ENCODE measurements around the gene SBNO2.
"Not testable (repeated sequence)": the region's sequence is repeated elsewhere in the genome, so short reads cannot be mapped to it uniquely, and the experiment has no call there.

The SBNO2 gene

DNA sequence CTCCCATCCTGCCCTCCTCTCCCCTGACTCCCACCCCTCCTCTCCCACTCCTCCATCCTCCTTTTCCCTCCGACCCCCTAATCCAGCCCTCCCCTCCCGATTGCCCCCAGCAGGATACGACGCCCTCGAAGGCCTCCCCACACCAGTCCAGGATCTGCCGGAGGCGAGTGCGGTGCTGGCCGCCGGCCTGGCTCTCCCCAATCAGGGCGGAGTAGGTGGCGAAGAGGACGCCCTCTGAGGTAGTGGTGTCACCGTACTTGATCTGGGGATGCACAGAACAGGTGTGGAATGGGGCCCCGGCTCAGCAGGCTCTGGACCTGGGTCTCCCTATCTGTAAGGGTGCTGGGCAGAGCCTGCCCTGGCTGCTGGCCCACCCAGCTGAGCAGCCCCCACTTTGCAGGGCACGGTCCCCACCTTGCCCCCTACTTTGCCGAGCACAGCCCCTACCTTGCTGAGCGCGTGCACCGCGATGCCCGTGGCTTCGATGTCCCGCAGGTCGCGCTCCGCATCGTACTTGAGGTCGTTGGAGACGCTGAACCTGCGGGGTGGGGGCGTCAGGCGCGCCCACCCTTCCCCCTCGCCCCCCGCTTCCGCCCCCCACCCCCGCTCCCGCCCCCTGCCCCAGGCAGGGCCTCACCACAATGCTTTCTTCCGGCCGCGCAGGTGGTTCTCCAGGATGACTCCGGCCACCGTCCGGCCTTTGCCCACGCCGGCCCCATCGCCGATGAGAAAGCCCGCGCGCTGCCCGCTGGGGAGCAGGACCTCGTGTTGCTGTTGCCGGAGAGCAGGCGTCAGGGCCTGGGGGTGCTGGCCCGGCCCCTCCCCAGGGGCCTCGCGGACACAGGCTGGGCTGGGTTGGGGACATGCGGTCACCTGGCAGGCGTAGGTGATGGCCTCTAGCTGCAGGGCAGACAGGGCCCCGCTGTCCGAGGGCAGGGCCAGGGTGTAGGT is 51.8 kb downstream of the SBNO2 start:
- in situ Hi-C loops (cut with HindIII; ENCODE audit: low sequenced_read_pairs), result no loop called here

DNA sequence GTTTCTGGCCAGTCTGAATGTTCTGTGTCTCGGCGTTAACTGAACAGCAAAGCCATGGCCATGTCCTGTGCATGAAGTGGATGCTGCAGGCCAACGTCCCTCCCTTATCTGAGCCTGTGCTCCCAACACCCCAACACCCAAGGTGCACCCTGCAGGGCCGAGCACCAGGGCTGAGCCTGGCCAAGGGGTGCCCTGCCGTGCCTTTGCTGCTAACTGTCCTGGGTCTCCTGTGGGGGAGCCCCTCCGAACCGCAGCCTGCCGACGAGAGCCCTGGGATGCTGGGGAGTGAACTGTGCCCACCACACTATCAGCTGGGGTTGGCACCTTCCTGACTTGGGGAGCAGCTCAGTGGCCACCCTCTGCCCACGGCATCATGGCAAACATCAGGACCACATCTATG is 52.7 kb downstream of the SBNO2 start:
- in situ Hi-C loops (cut with HindIII; ENCODE audit: low sequenced_read_pairs), result no loop called here

DNA sequence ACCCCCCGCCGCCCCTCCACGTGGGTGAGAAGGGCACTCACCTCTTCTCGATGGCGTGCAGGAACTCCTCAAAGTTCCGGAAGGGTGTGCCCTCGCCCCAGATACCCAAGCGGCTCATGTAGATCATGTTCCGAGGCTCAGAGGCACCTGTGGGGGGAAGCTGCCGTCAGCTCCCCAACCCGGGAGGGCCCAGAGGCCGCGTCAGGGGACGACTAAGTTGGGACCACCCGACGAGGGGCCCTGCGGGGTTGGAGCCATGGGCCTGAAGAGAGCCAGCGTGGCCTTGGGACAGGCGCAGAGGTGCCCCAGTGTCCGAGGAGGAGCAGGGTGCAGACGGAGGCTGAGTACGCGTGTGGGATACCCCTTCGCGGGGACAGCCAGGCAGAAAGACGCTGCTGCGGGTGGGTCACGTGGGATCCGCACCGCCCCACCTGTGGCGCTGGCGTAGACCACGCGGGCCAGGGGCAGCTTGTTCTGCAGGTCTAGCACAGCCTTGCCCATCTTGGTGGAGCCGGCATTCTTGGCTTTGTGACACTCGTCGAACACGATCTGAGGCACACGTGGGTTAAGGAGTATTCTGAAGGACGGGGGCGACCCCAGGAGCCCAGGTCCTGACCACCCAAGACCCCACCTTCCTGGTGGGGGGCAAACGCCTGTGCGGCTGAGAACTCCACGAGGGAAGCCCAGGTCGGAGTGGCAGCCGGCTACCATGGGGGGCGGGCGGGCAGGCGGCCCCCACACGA is 54.4 kb downstream of the SBNO2 start:
- in situ Hi-C loops (cut with HindIII; ENCODE audit: low sequenced_read_pairs), result no loop called here

DNA sequence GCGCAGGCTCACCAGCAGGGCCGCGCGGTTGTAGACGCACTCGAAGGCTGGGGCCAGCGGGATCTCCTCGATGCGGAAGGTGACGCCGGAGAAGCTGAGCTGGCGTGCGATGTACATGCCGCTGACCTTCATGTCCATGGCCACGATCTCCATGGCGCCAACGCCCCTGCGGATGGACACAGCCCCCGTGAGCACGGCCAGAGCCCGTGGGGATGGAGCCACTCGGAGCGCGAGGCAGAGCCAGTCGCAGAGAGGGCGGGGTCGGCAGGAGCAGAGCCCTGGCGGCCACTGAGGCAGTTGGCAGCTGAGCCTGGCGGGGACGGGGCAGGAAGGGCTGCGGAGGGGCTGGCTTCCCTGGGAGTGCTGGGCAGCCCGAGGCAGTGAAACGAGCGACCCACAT is 55.1 kb downstream of the SBNO2 start:
- in situ Hi-C loops (cut with HindIII; ENCODE audit: low sequenced_read_pairs), result no loop called here

DNA sequence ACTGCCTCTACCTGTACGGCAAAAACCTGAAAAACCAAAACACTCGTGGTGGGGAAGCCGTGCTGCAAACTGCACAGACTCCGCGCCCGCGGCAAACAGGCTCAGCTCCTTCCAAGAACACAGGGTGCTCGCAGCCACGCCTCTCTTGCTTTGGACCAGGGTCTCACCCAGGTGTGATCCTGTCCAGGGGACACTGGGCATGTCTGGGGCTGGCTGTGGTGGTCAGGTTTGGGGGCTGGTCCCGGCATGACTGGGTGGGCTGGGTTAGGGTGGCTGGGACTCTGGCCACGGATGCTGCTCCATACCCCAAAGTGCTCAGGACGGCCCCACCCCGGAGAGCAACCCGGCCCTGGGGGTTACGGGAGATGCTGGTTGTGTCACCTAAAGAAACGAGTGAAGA is 56.4 kb downstream of the SBNO2 start:
- in situ Hi-C loops (cut with HindIII; ENCODE audit: low sequenced_read_pairs), result no loop called here

DNA sequence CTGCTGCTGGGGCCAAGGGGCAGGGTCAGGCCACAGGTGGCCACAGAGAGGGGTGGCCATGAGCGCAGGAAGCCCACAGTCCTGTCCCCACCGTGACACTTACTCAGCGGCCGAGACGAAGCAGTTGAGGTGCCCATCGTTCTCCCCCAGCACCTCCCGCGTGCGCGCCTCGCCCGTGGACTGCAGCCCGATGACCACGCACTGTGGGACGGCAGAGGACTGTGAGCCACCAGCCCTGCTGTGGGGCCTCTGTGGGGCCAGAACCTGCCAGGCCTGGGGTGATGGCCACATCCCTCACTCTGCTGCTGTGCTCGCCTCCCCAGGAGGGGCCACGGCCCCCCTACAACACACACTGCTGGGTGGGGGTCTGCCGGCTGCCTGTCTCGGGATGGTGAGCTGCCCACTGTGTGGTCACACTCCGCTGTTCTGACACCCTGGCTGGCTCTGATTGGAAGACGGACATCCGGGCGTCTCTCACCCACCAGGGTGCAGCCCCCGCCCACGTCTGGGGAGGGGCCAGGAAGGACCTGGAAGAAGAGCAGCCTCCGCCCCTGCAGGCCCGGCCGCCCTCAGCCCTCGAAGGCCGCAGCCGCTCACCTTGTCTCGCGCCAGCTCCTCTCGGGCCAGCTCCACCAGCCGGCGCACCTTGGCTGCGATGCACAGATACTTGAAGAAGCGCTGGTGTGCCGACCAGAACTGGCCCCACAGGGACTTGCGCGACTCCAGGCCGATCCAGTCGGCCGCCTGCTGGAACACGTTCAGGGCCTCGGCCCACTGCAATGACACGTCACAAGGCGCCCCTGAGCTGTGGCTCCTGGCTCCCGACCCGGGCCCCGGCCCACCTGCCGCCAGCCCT is 57.1 kb downstream of the SBNO2 start:
- in situ Hi-C loops (cut with HindIII; ENCODE audit: low sequenced_read_pairs), result no loop called here

DNA sequence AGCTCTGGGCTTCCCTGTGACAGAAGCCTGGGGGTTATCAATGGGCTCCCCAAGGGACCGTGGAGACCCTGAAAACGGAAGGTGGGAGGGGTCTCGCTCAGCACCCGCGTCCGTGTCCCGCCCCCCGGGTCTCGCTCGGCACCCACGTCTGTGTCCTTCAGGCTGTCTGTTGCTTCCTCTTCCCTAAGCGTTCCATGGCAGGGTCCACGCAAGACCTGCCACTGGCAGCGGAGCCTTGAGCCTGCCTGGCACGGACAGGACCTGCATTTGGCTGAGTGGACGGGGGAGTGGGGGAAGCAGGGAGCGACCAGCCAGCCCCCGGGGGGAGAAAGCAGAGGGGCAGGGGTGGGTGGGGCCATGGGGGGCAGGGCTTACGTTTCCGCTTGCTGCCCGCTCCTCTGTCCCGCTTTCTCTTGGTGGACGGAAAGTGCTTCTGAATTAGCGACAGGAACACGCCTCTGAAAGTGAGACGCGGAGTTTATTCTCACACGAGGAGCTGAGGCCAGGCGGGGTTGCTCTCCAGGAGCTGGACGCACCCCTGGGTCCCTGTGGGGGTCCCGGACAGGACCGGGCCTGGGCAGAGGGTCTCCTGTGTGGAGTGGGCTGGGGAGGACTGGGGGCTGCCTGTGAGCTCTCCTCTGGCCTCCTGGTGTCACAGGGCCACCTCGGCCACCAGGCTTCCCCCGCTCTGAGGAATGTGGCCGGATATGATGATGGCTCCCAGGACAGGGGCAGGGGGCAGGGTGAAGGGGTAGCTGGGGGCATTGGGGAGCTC is 58.2 kb downstream of the SBNO2 start:
- in situ Hi-C loops (cut with HindIII; ENCODE audit: low sequenced_read_pairs), result no loop called here

DNA sequence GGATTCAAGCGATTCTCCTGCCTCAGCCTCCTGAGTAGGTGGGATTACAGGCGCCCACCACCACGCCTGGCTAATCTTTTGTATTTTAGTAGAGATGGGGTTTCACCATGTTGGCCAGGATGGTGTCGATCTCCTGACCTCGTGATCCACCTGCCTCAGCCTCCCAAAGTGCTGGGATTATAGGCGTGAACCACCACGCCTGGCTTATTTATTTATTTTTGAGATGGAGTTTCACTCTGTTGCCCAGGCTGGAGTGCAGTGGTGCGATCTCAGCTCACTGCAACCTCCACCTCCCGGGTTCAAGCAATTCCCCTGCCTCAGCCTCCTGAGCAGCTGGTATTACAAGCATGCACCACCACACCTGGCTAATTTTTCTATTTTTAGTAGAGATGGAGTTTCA is 59.3 kb downstream of the SBNO2 start:
- in situ Hi-C loops (cut with HindIII; ENCODE audit: low sequenced_read_pairs), result not testable (repeated sequence)

DNA sequence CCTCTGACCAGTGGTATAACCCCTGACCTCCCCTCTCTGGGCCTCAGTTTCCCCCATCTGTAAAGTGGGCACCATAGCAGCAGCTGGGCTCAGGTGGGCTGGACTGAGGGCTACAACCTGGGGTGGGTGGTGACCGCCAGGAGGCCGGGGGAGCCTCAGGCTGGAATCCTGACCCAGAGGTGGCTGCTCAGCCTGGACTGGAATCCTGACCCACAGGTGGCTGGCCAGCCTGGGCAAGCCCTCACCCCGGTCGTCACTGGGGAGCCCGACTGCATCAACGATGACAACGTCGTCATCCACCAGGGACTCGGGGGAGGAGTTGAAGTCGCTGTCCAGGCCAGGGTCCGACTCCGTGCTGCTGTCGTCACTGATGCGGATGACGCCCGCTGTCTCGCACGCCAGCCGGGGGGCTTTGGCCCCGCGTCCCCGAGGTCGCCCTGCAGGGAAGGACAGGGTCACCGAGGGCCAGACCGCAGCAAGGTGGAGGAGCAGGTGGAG is 60.0 kb downstream of the SBNO2 start:
- in situ Hi-C loops (cut with HindIII; ENCODE audit: low sequenced_read_pairs), result no loop called here

DNA sequence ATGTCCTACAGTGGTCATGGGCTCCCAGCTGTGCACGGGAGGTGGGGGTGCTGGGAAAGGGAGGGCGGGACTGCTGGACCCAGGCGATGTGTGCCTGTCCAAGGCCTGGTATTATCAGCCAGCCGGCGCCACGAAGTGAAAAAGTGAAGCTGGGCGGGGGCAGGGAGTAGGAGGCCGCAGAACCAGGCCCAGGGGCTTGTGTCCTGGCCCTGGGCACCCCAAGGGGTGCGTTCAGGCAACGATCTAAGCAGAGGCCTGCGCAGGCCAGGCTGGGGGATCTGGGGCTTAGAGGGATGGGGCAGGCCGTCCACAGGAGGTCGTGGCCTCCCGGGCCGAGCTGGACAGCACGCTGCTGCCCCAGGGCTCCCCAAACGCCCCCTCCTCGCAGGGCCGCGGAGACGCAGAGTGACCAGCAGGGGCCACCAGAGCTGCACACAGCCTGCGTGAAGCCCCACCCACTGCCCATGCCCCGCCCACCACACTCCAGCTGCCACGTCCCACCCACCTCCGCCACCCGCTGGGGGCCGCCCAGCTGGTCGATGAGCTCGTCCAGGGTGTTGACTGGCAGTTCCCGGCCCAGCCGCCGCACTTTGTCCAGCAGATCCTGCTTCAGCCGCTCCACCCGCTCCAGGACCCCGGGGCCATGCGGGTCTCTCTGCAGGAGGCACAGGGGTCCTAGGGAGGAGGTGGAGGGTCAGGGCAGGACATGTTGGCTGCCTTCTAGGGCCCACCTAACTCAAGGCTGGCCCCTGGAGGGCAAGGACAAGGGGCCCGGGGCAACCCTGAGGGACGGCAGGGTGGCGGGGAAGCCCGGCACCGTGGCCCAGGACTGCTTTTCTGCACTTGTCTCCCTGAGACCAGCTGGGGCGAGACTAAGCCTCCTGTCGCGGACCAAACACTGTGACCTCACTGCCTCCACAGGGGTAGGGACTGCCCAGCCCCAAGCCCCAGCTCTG is 60.8 kb downstream of the SBNO2 start:
- in situ Hi-C loops (cut with HindIII; ENCODE audit: low sequenced_read_pairs), result no loop called here

DNA sequence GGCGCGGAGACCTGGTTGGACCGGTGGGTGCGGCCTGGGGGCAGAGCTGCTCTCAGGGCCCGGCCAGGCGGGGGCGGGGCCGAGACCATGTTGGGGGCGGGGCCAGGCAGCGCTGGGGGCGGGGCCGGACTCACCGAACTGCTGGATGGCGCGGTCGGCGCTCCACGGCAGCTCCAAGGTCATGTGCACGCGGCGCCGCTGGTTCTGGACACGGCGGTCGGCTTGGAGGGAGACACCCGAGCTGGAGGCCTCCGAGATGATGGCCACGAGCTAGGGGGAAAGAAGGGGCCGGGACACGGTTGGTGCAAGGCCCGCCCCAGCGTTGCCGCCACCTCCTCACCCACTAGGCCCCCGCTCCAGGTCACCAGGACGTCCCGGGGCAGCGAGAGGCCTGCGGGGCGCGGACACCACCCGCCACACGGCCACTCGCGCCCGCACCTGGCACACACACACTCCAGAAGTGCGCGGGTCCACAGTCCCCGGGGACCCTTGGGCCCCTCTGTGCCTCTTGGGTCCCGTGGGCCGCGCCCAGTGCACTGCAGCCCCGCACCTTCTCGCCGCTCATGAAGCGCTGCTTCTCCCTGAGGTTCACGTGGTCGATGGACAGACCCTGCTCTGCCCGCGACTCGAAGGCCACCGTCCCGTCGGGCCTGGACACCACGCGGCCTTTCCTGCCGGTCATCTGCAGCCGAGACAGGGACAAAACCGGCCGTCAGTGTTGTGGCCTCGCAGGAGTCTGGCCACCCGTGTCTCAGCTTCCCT is 61.6 kb downstream of the SBNO2 start:
- in situ Hi-C loops (cut with HindIII; ENCODE audit: low sequenced_read_pairs), result no loop called here

DNA sequence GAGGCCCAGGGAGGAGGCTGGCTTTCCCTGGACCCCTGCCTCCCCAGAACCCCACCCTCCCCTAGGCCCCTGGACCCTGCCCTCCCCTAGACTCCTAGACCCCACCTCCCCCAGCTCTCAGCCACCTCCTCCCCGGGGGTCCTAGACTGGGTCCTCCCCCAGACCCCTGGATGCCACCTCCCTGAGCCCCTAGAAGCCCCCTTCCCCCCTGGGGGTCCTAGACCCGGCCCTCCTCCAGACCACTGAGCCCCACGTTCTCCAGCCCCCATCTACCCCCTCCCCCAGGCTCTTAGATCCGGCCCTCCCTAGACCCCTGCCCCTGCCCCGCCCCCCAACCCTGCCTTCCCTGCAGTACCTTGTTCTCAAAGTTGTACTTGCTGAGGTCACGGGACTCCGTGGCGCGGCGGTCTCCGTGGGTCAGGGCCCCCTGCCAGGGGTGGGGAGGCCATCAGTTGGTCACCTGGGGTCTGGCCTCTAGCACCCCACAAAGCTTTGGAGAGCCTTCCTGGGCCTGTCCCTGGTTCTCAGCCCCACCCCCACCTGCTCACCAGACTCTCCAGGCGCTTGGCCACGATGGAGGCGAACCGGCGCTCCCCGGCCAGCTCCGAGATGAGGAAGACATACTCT is 62.3 kb downstream of the SBNO2 start:
- in situ Hi-C loops (cut with HindIII; ENCODE audit: low sequenced_read_pairs), result no loop called here

DNA sequence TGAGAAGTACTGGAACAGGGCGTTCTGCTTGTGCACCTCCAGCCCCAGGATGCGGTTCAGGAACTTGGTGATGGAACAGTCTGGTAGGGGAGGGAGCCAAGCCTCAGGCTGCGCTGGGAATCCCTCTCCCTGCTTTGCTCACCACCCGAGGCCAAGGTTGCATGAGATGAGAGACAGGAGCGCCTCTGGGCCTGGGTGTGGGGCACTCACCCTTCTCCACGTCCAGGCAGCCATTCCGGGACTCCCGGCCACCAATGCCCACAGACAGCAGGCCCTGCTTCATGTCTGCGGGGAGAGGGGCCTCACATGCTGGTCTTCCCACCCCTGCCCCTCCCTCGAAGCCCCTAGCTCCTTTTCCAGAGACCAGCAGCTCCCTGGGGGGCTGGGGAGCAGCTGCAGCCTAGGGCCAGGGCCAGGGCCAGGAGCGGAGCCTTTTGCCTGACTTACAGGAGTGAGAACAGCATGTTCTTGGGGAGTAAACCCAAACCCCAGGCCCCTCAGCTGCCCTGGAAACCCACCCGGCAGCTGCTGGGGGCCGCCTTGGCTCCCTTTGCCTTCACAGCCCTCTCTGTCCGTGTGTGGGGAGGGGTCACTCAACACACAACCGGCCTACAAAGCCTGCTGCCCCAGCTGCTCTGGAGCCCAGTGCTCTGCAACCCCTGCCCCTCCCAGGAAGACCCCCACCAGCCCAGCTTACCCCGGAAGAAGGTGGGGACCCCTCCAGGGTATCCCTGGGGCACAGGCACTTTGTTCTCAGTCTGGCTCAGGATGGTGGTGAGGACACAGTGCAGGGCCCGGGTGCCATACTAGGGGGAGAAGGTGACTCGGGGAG is 63.0 kb downstream of the SBNO2 start:
- in situ Hi-C loops (cut with HindIII; ENCODE audit: low sequenced_read_pairs), result no loop called here

DNA sequence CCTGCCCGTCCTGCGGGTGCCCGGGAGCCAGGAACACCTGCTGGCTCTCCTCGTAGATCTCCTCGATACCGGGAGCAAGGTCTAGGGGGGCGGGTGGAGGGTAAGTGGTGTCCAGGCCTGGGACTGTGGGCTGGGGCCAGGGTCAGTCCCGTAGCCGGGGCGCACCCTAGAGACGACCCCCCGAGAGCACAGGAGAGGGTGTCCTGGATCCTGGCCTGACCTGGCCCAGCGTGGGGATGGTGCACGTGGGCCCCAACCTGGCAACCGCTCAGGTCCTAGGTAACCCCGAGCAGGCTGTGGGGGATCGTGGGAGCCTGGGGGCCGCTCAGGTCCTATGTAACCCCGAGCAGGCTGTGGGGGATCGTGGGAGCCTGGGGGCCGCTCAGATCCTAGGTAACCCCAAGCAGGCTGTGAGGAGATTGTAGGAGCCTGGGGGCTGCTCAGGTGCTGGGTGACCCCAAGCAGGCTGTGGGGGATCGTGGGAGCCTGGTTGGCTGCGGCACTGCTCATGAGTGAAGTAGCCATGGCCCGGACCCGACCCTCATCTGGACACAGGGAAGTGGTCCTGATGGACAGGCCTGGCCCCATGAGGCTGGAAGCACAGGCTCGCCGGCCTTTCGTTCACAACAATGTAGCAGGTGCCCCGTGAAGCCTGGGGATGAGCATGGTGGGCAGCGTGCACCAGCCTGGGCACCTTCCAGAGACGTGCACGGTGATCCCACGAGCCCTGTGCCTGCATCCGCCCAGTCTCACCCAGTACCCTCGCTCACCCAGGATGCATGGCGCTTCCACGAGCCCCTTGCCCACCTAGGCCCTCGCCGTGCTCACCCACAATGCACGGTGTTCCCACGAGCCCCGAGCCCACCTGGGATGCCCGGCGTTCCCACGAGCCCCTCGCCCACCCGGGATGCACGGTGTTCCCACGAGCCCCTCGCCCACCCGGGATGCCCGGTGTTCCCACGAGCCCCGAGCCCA is 64.1 kb downstream of the SBNO2 start:
- in situ Hi-C loops (cut with HindIII; ENCODE audit: low sequenced_read_pairs), result no loop called here

DNA sequence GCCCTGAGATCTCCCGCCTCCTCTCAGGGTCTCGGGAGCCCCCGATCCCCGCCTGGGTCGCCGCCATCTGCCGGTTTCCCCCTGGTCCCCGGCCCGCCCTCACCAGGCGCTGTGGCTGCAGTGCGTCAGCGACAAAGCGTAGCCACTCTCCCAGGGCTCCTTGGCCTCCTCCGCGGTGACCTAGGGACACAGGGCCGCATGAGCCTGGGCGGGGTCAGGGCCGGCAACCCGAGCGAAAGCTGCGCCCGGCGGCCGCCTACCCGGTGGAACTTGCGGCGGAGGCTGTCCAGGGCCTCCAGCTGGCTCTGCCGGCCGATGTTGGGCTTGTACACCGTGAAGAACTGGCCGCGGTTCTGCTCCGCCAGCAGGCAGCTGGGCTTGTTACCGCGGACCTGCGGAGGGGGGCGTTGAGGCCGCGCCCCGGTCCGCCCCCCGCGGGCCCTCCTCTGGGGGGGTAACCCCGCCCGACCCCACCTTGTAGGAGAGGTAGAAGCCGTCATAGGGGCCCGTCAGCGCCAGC is 65.0 kb downstream of the SBNO2 start:
- in situ Hi-C loops (cut with HindIII; ENCODE audit: low sequenced_read_pairs), result no loop called here
